Measurements from ENCODE around the gene TRPM6. TPM values are rescaled to one million over a fixed set of nuclear protein-coding genes. Genes with fewer than 3 reads are reported as not detected.

Gene TRPM6
- total RNA-seq, 1 experiment from 2014 or later: 1.4 TPM

DNA sequence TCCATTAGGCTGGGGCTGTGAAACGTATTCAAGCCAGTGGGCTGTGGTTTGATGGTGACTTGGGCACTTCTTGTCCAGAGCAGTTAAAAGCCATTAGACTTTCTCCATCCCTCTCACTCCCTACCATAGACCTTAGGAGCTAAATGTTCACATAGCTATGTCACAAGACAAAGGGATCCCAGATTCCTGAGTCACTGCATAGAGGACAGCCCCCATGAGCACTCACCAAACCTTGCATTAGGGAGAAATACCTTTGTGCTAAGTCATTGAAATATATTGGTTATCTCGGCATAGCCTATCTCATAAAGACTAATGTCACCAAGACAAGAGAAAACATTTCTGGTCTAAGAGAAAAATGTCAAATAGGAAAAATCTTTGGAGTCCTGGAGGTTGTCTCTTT is 104.3 kb downstream of the TRPM6 start:
- Mint-ChIP-seq H3K4me3 (no peak overlapping the region), H3K9me3 (no peaks in the 10 kb centered on the region), H3K27ac (no peak overlapping the region), H3K36me3 (no peaks in the 10 kb centered on the region), H3K4me1 (no peaks in the 10 kb centered on the region), H3K27me3 (ENCODE audit: low read depth) (no peaks in the 10 kb centered on the region)
- ChIA-PET POLR2A (interaction anchor here (0.6 kb wide), 1 partner anchor 366 kb away, joined by 3 read pairs; no protein-coding TSS in a partner anchor), CTCF (interaction anchor here (1.0 to 1.4 kb wide), 3 partner anchors 9 to 168 kb away, joined by 4 to 6 read pairs (median 5); no protein-coding TSS in a partner anchor)
- TF ChIP-seq FOXJ3 (CRISPR knock-in tag; IDR thresholded peaks at IDR 0.05; ENCODE audit: borderline replicate concordance) (no peak), KAT7 (CRISPR knock-in tag; IDR thresholded peaks at IDR 0.05; ENCODE audit: borderline replicate concordance) (no peak), MYBL2 (CRISPR knock-in tag; IDR thresholded peaks at IDR 0.05) (no peak), TEAD4 (CRISPR knock-in tag; IDR thresholded peaks at IDR 0.05) (no peak), NFYB (CRISPR knock-in tag; conservative IDR thresholded peaks at IDR 0.05; ENCODE audit: low read depth) (no peak), ATF2 (CRISPR knock-in tag; IDR thresholded peaks at IDR 0.05; ENCODE audit: borderline replicate concordance, low read depth) (no peak), ATF3 (CRISPR knock-in tag; conservative IDR thresholded peaks at IDR 0.05) (no peak), AFF4 (CRISPR knock-in tag; IDR thresholded peaks at IDR 0.05; ENCODE audit: borderline replicate concordance) (no peak), FOXP1 (CRISPR knock-in tag; IDR thresholded peaks at IDR 0.05; ENCODE audit: borderline replicate concordance) (no peak), ZSCAN18 (CRISPR knock-in tag; IDR thresholded peaks at IDR 0.05) (no peak), ZNF232 (CRISPR knock-in tag; IDR thresholded peaks at IDR 0.05) (no peak)
- TF ChIP-seq, protein P1, sequence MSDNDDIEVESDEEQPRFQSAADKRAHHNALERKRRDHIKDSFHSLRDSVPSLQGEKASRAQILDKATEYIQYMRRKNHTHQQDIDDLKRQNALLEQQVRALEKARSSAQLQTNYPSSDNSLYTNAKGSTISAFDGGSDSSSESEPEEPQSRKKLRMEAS (CRISPR knock-in tag; IDR thresholded peaks at IDR 0.05): no peak
- TF ChIP-seq, protein P2, sequence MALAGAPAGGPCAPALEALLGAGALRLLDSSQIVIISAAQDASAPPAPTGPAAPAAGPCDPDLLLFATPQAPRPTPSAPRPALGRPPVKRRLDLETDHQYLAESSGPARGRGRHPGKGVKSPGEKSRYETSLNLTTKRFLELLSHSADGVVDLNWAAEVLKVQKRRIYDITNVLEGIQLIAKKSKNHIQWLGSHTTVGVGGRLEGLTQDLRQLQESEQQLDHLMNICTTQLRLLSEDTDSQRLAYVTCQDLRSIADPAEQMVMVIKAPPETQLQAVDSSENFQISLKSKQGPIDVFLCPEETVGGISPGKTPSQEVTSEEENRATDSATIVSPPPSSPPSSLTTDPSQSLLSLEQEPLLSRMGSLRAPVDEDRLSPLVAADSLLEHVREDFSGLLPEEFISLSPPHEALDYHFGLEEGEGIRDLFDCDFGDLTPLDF (CRISPR knock-in tag; IDR thresholded peaks at IDR 0.05): no peak
- TF ChIP-seq, protein P3, sequence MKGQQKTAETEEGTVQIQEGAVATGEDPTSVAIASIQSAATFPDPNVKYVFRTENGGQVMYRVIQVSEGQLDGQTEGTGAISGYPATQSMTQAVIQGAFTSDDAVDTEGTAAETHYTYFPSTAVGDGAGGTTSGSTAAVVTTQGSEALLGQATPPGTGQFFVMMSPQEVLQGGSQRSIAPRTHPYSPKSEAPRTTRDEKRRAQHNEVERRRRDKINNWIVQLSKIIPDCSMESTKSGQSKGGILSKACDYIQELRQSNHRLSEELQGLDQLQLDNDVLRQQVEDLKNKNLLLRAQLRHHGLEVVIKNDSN (CRISPR knock-in tag; IDR thresholded peaks at IDR 0.05): no peak
- peak; percentile 30; the same call in 1 of the 2 replicates for ATAC-seq
- DNase-seq (ENCODE audit: low spot score): no peak
